GOT3 (cell line): ENCODE results near the gene MYL3.

ENCODE experiments used
- DNase-seq: peaks from one replicate; lab custom pipeline; 2025; ENCODE audit warnings: mixed read lengths; lab: John Stamatoyannopoulos, UW

The MYL3 gene

DNA sequence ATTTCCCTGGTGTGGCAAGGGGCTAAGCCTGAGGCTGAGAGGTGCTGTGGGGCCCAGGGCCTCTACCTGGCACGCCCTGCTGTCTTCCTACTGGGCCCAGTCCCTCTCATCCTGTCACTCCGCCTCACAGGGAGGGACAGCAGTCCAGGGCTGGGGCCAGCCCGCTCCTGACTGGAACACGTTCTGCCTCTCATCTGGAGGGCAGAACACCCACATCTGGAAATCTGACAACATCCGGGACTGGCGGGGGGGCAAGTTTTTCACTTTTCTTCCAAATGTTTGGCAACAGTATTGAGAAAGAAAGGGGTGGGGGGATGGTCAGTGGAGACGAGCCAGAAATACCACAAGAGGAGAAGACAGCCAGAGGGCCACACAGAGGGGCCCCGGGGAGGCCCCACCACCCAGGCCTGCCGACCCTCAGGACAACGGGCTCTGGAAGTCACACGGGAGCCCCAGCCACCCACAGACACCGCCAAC, 1.8 kb upstream of the MYL3 start:
- DNase-seq, result no peak

DNA sequence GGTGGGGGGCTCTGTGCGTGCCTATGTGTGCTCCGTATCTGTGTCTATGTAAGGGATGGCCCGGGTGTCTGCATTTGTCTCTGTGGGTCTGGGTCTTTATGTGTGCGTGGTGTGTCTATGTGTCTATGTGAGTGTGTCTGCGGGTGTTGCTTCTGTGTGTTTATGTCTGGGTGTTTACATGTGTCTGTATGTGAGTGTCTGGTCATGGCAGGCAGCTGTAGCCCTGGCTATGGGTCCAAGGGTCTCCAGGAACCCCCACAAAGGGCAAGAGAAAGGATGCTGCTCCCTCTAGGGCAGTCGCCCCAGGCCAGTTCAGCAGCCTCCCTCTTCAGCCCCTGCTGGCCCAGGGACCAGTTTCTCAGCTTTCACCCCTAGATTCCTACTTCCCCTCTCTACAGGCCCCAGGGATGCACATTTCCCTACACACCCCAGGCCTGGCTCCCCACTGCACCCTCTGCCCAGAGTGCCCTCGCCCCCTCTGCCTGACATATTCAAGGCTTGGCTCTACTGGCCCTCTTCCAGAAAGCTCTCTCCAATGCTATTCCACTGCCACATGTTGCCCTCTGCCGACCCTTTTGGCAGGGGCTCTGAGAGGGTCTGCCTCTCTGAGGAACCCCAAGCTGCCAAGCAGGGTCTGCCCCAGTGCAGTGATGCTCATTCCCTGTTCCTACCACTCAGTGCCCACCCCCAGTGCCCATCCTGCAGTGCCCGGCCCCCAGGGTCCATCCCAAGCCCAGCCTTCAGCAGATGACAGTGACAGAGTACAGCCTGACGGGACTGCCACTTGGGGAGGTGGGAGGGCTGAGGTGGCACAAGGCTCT, 1.0 kb upstream of the MYL3 start:
- DNase-seq, result no peak

DNA sequence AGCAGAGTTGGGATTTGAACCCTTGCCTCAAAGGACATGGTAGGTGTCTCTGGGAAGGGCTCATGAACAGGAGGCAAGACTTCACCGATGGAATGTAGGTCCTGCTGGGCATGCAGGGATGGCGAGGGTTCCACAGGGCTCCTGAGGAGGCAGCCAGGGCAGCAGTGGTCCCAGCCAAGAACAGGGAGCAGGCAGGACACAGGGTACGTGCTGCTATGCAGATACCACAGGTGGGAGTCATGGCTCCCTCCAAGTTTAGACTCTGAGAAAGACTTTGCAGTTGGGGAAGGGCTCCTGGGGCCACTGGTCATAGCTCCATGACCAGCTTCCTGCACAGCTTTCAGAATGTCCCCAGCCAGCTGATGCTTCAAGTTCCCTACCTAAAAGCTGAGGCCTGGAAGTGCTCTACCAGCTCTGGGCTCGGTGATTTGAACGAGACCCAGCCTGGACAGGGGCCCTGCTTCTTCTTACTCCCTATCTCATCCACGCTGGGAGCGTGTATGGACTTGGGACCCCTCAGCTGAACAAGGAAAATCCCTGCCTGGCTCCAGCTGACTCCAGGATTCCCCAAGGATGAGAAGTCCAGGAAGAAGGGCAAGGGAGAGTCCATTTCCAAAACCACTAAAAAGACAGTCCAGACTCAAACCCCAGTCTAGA, 747 bp downstream of the MYL3 start:
- no peak for DNase-seq

- DNase-seq, result no peak
These were observed 1.5 kb downstream of the MYL3 start for GRCh38 chr3:46861605-46862368.

DNA sequence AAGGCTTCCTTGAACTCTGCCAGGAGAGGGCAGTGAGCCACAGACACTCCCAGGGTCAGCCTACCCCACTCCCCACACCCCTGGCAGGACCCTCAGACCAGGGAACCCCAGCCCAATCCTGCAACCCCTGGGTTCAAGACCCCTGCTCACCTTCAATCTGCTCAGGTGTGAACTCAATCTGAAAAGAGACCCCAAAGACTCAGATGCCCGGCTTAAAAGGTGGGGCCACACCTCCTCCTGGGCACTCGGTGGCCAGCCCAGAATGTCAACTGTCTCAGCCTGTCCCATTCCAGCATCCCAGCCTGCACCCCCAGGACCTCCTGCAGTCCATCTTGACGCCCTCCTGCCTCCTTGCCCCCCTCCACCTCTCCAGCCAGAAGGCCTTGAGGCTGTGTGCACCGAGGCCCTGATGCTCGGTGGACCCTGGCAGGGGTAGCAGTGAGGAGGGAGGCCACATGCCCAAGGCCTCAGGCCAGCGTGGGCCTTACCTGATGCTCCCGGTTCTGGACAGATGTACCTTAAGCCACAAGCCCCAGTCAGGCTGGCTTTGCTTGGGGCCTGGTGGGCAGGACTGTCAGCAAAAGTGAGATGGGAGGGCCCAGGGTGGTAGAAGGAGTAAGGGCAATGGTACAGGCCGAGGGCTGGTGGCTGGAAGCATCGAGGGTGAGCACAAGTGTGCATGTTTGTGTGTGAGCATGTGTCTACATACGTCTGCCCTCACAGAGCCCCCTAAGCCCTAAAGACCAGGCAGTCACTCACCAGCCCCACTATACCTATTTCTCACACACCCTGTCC, 2.2 kb downstream of the MYL3 start:
- DNase-seq, result no peak

GRCh38 chr3:46860017-46860809, 3.0 kb downstream of the MYL3 start:
- no peak for DNase-seq

- DNase-seq, result no peak
These were observed 4.1 kb downstream of the MYL3 start for GRCh38 chr3:46859001-46859710.

DNA sequence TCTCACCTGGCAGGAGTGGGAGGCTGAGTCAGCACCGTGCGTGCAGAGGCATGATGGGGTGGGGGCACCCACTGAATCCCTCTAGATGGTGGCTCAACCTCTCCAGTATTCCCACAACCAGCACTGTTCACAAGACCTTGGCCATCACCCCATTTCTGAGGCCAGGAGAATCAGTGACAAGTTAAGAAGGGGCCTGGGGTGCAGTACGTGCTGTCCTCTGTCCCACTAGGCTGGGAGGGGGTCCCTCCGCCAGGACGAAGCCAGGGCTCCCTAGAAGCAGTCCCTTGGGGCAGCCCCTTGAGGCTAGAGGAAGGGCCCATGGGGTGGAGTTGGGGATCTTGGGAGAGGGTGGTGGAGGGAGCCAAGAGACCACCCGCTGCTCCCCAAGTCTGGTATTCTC, 4.8 kb downstream of the MYL3 start:
- DNase-seq, result no peak

DNA sequence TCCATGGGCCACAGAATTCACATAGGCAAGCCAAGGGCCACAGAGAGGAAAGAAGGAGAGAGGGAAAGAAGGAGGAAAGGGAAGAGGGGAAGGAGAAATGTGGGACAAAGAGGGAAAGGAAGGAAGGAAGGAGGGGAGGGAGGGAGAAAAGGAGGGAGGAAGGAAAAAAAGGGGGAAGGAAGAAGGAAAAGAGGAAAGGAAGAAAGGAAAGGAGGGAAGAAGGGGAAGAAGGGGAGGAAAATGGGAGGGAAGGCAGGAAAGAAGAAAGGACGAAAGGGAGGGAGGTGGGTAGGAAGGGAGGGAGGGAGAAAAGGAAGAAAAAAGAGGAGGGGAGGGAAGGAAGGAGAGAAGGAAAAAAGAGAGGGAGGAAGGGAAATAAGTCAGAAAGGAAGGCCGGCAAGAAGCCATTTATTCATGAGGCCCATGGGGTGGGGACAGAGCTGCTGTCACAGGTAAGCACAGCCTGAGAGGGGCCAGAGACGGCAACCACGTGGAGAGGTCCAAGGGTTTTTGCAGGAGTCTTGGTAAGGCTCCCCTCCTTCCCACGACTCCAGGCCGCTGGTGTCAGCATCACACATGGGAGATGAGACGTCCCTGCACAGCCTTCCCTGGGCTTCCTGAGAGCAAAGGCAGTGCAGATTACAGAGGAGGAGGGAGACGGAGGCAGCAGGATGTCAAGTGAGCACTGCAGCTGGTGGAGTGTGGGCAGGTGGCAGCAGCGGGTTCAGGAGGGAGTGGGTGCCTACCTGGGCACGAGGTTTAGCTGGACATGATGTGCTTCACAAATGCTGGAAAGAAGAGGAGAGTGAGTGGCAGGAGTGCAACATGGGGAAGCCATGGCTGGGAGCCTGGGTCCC, 5.5 kb downstream of the MYL3 start:
- DNase-seq, result no peak

GRCh38 chr3:46856576-46857471, 6.4 kb downstream of the MYL3 start:
- no peak for DNase-seq

GRCh38 chr3:46854555-46854991, 8.7 kb downstream of the MYL3 start:
- no peak for DNase-seq

DNA sequence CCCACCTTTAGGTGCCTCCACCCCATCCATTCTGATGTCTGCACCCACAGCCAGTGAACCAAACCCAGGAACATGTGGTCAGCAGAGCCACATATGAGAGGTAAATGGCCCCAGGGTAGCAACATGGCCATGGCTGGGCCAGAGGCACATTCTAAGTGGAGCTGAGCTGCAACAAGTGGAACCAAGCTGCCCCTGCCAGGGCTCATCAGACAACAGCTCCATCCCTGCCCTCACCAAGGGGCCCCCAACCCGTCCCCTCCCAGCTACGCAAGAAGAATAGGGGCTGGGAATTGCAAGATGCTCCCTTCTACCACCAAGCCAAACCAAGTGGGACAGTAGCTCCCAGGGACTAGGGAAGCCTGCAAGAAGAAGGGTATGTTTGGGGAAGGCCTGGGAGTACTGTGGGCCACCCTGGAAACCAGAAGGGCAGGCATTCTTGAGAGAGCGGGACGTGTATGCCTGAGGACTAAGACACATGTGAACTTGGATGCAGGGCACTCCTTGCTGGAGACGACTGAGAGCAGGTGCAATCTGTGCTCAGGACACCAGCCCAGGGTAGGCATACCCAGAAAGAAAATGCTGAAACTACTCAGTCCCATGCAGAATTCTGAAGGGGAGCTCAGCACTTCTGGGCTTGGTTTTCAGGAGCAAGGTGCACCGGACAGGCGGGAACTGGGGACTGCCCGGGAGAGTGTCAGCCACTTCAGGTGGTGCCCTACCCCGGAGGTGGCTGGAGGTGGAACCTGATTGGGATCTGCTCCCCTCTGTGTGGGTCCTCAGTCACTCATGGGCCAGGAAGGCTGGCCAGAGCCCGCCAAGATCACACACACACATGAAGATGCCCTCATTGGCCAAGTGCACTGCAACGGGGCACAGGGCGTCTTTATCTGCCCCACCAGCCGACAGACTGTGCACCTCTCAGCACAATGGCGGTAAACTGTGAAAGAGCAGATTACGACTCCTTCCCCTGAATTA, 9.5 kb downstream of the MYL3 start:
- no peak for DNase-seq

DNA sequence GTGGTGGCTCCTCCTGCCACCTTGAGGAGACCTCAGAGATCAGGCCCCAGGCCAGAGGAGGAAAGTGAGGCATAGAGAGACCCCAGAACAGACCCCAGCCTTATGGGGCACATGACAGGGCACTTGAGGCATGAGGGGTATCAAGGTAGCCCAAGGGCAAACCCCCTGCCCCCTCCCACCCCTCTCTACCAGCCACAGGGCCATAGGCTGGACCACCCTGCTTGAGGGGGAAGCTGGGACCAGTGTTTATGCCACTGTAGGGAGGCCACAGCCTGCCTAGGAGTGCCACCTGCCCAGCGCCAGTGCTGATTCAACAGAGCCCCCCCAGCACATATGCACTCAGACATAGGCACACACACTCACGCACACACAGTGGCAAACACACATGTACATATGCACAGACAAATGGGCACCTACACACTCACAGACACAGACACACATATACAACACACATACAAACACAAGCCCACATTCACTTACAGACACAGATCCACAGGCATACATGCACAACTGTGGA, 10.3 kb downstream of the MYL3 start:
- no peak for DNase-seq

- DNase-seq, result no peak
These were observed 10.9 kb downstream of the MYL3 start for GRCh38 chr3:46852334-46852720.

DNA sequence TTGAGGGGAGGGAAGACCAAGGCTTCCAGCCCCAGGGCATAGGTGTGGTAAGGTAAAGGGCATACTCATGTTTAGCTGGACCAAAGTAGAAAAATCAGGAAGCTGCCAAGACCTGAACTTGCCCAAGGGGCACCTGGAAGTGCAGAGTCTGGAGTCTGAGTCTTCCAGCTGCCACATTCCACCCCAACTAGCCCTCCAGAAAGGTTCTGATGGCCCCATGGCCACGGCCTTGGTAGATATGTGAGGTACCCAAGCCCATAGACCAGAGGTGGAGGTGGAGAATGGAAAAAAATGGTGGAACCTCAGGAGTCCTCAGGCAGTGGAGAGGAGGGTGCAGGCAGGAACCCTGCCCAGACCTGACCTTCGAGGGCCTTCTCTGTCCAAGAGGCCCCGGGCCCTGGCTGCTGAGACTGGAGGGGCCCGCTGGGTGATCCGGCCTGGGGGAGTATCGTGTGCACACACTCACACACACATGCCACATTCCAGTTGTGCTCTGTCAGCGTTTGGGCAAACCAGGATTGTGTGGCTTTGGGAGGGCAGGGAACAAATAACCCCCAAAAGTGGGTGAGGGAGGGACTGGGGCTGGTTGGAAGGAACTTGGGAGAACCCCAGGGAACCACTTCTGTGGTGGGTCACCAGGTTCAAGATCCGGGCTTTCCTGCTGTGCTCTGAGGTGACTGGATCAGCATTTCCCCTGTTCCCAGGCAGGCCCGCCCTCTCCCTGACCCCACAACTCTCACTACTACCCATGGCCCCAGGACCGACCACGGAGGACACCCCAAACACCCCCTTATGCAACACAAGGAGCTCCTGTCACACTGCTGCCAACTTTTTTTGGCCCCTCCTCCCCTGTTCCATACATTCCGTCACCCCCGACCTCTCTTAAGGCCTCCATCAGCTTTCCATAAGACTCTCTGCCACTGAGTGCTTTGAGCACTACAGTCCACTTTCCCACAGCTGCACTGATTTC, 11.6 kb downstream of the MYL3 start:
- DNase-seq, result no peak

DNA sequence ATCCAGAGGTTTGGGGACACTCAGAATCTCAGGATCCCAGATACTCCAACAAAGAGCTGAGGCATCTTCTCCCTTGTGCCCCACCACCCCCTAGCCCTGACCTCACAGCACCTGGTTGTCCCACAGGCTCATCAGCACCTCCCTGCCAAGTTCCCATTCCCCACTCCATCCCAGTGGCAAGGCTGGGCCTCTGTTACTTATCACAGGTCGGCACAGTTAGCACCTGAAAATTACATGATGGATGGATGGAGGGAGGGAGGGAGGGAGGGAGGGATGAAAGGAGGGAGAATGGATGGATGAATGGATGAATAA, 12.8 kb downstream of the MYL3 start:
- DNase-seq, result no peak
